OCI-LY7 (cell line): ENCODE data around the gene ST6GALNAC5. TPM values are rescaled to one million over a fixed set of nuclear protein-coding genes. Genes with fewer than 3 reads are reported as not detected.

Experiments used
- BruUV-seq: library from RNA; stranded (reverse); fragments of 400-500 nt; replicated peaks from 2 replicates; lab custom pipeline; 2021; lab: Mats Ljungman, UMichigan
- CTCF ChIA-PET: fragments of 300-600 bp; sonication (Branson Sonifier 250); formaldehyde crosslinking; loops from one replicate; lab custom pipeline; 2022; ENCODE audit warnings: antibody characterized with exemption; ENCODE audit not compliant: unreplicated experiment; lab: Charles Lee
- POLR2A ChIA-PET: fragments of 300-600 bp; sonication (Branson Sonifier 250); formaldehyde crosslinking; loops from one replicate; lab custom pipeline; 2022; ENCODE audit warnings: antibody characterized with exemption; lab: Charles Lee
- DNase-seq: peaks from one replicate; pipeline ENCODE4 v3.0.0-alpha.2; 2015; ENCODE audit warnings: low spot score
- H2AFZ ChIP-seq: fragments of 200-600 bp; sonication (generic), shearing (Covaris generic); 2 replicates; pipeline ENCODE4 v1.6.1; 2014; ENCODE audit warnings: mild to moderate bottlenecking, antibody characterized with exemption, low read length, moderate library complexity
- H3K27ac ChIP-seq: fragments of 200-600 bp; sonication (generic); 2 replicates; pipeline ENCODE4 v1.5.1; 2014; ENCODE audit warnings: mixed run types, low read depth, mild to moderate bottlenecking, moderate library complexity, low read length, inconsistent platforms; ENCODE audit not compliant: poor library complexity, severe bottlenecking
- H3K36me3 ChIP-seq: fragments of 200-600 bp; sonication (generic); 2 replicates; pipeline ENCODE4 v1.6.1; 2014; ENCODE audit warnings: mild to moderate bottlenecking, antibody characterized with exemption, low read length, moderate library complexity, mixed read lengths; ENCODE audit not compliant: insufficient read depth
- H3K4me1 ChIP-seq: fragments of 200-600 bp; sonication (generic); 2 replicates; pipeline ENCODE4 v1.5.1; 2014; ENCODE audit warnings: mild to moderate bottlenecking, low read length; ENCODE audit not compliant: insufficient read depth, poor library complexity, severe bottlenecking
- H3K4me2 ChIP-seq: fragments of 200-600 bp; sonication (generic); 2 replicates; pipeline ENCODE4 v1.6.1; 2014; ENCODE audit warnings: mild to moderate bottlenecking, low read length
- H3K4me3 ChIP-seq: fragments of 200-600 bp; sonication (generic); 2 replicates; pipeline ENCODE4 v1.5.1; 2014; ENCODE audit warnings: mild to moderate bottlenecking, low read depth, low read length; ENCODE audit not compliant: poor library complexity, severe bottlenecking
- H3K79me2 ChIP-seq: fragments of 200-600 bp; sonication (generic); 2 replicates; pipeline ENCODE4 v1.6.1; 2016; ENCODE audit warnings: low read depth, mild to moderate bottlenecking, low read length, moderate library complexity, mixed read lengths; ENCODE audit not compliant: insufficient read depth
- H3K9me2 ChIP-seq: fragments of 200-600 bp; sonication (generic); 2 replicates; pipeline ENCODE4 v1.6.1; 2016; ENCODE audit warnings: mild to moderate bottlenecking, low read length, mixed read lengths; ENCODE audit not compliant: insufficient read depth
- H3K9me3 ChIP-seq: fragments of 200-600 bp; sonication (generic); 2 replicates; pipeline ENCODE4 v1.6.1; 2014; ENCODE audit warnings: mild to moderate bottlenecking, mixed run types, low read length, mixed read lengths
- H4K20me1 ChIP-seq: fragments of 200-600 bp; sonication (generic); 2 replicates; pipeline ENCODE4 v1.6.1; 2014; ENCODE audit warnings: mild to moderate bottlenecking, antibody characterized with exemption, low read length, moderate library complexity, mixed read lengths; ENCODE audit not compliant: insufficient read depth
- EZH2phosphoT487 ChIP-seq: fragments of 200-600 bp; sonication (generic); IDR thresholded peaks from 2 replicates; pipeline ENCODE4 v1.6.1; 2018; ENCODE audit warnings: low read depth, borderline replicate concordance, mild to moderate bottlenecking, mixed run types, antibody characterized with exemption, low read length, moderate library complexity, mixed read lengths
- intact Hi-C: fragments of 100-400 bp; cut with micrococcal nuclease; formaldehyde crosslinking; loops from one replicate; pipeline ENCODE4 v1.10.0; 2022; ENCODE audit not compliant: unreplicated experiment
- total RNA-seq, 2 experiments: library from RNA; depleted of rRNA in 1 of 2; stranded (reverse); fragments of >200 nt in 1 of 2; shearing (Covaris generic) in 1 of 2; gene quantifications; 2 replicates each; pipeline ENCODE4 v1.2.3, GENCODE V29; 2014 to 2022
- TF ChIP-seq, protein P1 (sequence below): fragments of 200-600 bp; sonication (generic); conservative IDR thresholded peaks from 2 replicates; pipeline ENCODE4 v1.5.1; 2014; ENCODE audit warnings: mild to moderate bottlenecking, antibody characterized with exemption, low read length, moderate library complexity, mixed read lengths

Gene ST6GALNAC5
- total RNA-seq, 2 experiments from 2014 or later = not detected

DNA sequence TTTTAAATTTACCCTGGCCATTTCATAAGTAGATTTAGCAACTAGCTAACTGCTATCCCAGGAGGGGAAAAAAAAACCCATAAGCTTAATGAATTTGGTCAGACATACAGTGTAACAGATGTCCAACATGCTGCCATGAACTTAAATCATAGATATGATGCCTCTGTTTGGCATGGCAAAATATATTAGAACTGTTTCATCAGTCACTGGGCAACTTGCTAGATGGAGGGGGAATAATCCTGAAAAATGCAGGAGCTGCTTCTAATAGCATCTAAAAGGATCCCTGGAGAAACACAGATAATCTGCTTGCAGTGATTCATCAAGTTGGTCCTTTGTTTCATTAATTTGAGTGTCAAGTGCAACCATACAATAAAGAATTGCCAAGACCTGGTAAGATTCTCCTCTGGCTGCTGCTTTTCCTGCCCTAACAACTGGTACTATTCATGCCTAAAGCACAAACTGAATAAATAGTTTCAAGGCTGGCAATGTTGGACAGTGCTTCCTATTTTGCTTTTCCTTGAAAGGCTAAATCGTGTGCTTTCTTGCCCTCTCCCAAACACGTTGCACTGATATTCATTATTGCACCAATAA is 1.5 kb upstream of the ST6GALNAC5 start:
- H3K9me3 ChIP-seq = no peaks in the 10 kb centered on the region
- ChIA-PET POLR2A (interaction anchor here (0.6 kb wide), 1 partner anchor 714 kb away, joined by 3 read pairs; no protein-coding TSS in a partner anchor), CTCF (no interaction called here)
- no TSS peak for BruUV-seq
- no peak overlapping the region for H3K4me2 ChIP-seq
- DNase-seq = no peak
- no peaks in the 10 kb centered on the region for H3K4me1 ChIP-seq
- H3K9me2 ChIP-seq = no peaks in the 10 kb centered on the region
- no peak overlapping the region for H2AFZ ChIP-seq
- no peak overlapping the region for H3K4me3 ChIP-seq
- H3K27ac ChIP-seq = no peak overlapping the region
- no peaks in the 10 kb centered on the region for H3K36me3 ChIP-seq
- intact Hi-C loops = no loop called here
- TF ChIP-seq EZH2phosphoT487 = no peak
- TF ChIP-seq, protein P1, sequence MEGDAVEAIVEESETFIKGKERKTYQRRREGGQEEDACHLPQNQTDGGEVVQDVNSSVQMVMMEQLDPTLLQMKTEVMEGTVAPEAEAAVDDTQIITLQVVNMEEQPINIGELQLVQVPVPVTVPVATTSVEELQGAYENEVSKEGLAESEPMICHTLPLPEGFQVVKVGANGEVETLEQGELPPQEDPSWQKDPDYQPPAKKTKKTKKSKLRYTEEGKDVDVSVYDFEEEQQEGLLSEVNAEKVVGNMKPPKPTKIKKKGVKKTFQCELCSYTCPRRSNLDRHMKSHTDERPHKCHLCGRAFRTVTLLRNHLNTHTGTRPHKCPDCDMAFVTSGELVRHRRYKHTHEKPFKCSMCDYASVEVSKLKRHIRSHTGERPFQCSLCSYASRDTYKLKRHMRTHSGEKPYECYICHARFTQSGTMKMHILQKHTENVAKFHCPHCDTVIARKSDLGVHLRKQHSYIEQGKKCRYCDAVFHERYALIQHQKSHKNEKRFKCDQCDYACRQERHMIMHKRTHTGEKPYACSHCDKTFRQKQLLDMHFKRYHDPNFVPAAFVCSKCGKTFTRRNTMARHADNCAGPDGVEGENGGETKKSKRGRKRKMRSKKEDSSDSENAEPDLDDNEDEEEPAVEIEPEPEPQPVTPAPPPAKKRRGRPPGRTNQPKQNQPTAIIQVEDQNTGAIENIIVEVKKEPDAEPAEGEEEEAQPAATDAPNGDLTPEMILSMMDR = no peak
- no peaks in the 10 kb centered on the region for H4K20me1 ChIP-seq
- H3K79me2 ChIP-seq = no peaks in the 10 kb centered on the region

DNA sequence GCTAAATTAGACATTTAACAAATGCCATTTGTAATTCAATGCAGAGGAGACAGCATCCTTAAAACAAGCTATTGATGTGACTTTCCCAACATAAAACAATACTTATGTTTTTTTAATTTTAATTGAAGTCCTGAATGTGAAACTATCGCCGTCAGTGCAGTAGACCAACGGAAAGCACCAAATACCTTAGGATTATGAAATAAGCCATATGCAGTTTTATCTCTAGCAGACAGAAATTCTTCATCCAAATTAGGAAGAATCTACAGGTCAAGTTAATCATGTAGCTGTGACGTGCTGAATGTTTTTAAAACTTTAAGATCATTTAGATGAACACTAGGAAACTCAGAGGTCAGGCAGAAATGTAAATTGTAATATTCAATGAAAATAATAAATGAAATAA is 714 bp upstream of the ST6GALNAC5 start:
- Histone ChIP-seq H3K9me3 (no peaks in the 10 kb centered on the region), H3K4me2 (no peak overlapping the region), H3K9me2 (no peaks in the 10 kb centered on the region), H3K27ac (no peak overlapping the region), H3K36me3 (no peaks in the 10 kb centered on the region), H3K4me3 (no peak overlapping the region), H4K20me1 (no peaks in the 10 kb centered on the region), H2AFZ (no peak overlapping the region), H3K79me2 (no peaks in the 10 kb centered on the region), H3K4me1 (peaks cover 4% of the 10 kb centered on the region)
- POLR2A ChIA-PET = no interaction called here
- CTCF ChIA-PET = no interaction called here
- TF ChIP-seq, protein P1 = no peak
- TF ChIP-seq EZH2phosphoT487 = no peak
- BruUV-seq = no TSS peak
- intact Hi-C loops = no loop called here
- DNase-seq = no peak

- Histone ChIP-seq H4K20me1 (no peaks in the 10 kb centered on the region), H3K9me3 (no peaks in the 10 kb centered on the region), H3K9me2 (no peaks in the 10 kb centered on the region), H3K27ac (no peak overlapping the region), H2AFZ (no peak overlapping the region), H3K4me2 (no peak overlapping the region), H3K79me2 (no peaks in the 10 kb centered on the region), H3K4me3 (no peak overlapping the region), H3K4me1 (peaks cover 7% of the 10 kb centered on the region), H3K36me3 (no peaks in the 10 kb centered on the region)
- ChIA-PET CTCF (no interaction called here), POLR2A (no interaction called here)
- no TSS peak for BruUV-seq
- intact Hi-C loops = no loop called here
- TF ChIP-seq EZH2phosphoT487 = no peak
- TF ChIP-seq, protein P1 = no peak
- no peak for DNase-seq
These were observed 1.0 kb downstream of the ST6GALNAC5 start for GRCh38 chr1:76868154-76868882.
